A549 (cell line): ENCODE results near the gene SLC27A1. TPM values are rescaled to one million over a fixed set of nuclear protein-coding genes. Genes with fewer than 3 reads are reported as not detected.

Source experiments
- ATAC-seq, 2 experiments: fragments of 200-7000 bp in 1 of 2; fragments of >200 bp in 1 of 2; cut with Nextera tagmentation in 1 of 2; cut with Tn5 transposase in 1 of 2; 3 replicates each; pipeline versions ENCODE4 v1.8.0 to v1.9.1; 2018 to 2020; ENCODE audit warnings: mild to moderate bottlenecking in 1 of 2, moderate library complexity in 1 of 2
- CTCF ChIA-PET: fragments of 300-600 bp; sonication (Branson Sonifier 250); formaldehyde crosslinking; extraction: SDS; loops from one replicate; lab custom pipeline; 2021; ENCODE audit warnings: antibody characterized with exemption, inconsistent platforms; lab: Yijun Ruan, JAX
- POLR2A ChIA-PET: fragments of 350-600 bp; formaldehyde crosslinking; extraction: SDS; loops from one replicate; lab custom pipeline; 2021; ENCODE audit warnings: antibody characterized with exemption, inconsistent platforms; lab: Yijun Ruan, JAX
- DNase-seq, 2 experiments: peaks; one replicate each; pipeline versions ENCODE4 v3.0.0 to v3.0.0-alpha.2; 2011 to 2016; ENCODE audit warnings: low read depth in 1 of 2, low spot score in 1 of 2
- FAIRE-seq: peaks from 2 replicates; lab custom pipeline; 2011; peaks lifted over from hg19 to GRCh38; lab: Jason Lieb, UNC
- H3K27ac ChIP-seq, 2 experiments: fragments of >200 bp; sonication (Bioruptor Twin); formaldehyde crosslinking; 3 replicates each; pipeline ENCODE4 v1.5.1; 2016 to 2017
- H3K4me1 ChIP-seq: fragments of >200 bp; sonication (Bioruptor Twin); formaldehyde crosslinking; 3 replicates; pipeline ENCODE4 v1.6.1; 2016
- H3K4me2 ChIP-seq: fragments of >200 bp; sonication (Bioruptor Twin); formaldehyde crosslinking; 3 replicates; pipeline ENCODE4 v1.6.1; 2016
- H3K4me3 ChIP-seq: fragments of >200 bp; sonication (Bioruptor Twin); formaldehyde crosslinking; 3 replicates; pipeline ENCODE4 v1.5.1; 2016
- H3K9me3 ChIP-seq: fragments of >200 bp; sonication (Bioruptor Twin); formaldehyde crosslinking; 3 replicates; pipeline ENCODE4 v1.6.1; 2016
- CBX2 ChIP-seq: fragments of 200-600 bp; sonication (generic); IDR thresholded peaks from 2 replicates; pipeline ENCODE4 v1.6.1; 2016; ENCODE audit warnings: low read depth, mild to moderate bottlenecking, borderline replicate concordance
- CEBPB ChIP-seq, 2 experiments: fragments of >200 bp in 1 of 2; sonication (Bioruptor Twin) in 1 of 2; formaldehyde crosslinking in 1 of 2; IDR thresholded peaks; 2 replicates each; pipeline ENCODE4 v1.6.1; 2012 to 2016
- CTCF ChIP-seq: fragments of >200 bp; sonication (Bioruptor Twin); formaldehyde crosslinking; IDR thresholded peaks from 3 replicates; pipeline ENCODE4 v1.5.1; 2016
- EP300 ChIP-seq, 2 experiments: fragments of >200 bp; sonication (Bioruptor Twin); formaldehyde crosslinking; IDR thresholded peaks; 2 replicates in 1 of 2; 3 replicates in 1 of 2; pipeline ENCODE4 v1.6.1; 2016 to 2017
- FOSL2 ChIP-seq, 2 experiments: fragments of 450-650 bp in 1 of 2; fragments of >200 bp in 1 of 2; sonication (Bioruptor Twin) in 1 of 2; formaldehyde crosslinking; IDR thresholded peaks; 2 replicates each; pipeline versions ENCODE4 v1.5.0 to v1.6.1; 2016 to 2020; ENCODE audit warnings: mild to moderate bottlenecking in 1 of 2, moderate library complexity in 1 of 2
- FOXS1 ChIP-seq: fragments of 250-450 bp; sonication (Bioruptor Pico); IDR thresholded peaks from 2 replicates; pipeline ENCODE4 v1.5.0; 2020; ENCODE audit warnings: mild to moderate bottlenecking, moderate library complexity
- HES2 ChIP-seq: fragments of >200 bp; sonication (Bioruptor Twin); formaldehyde crosslinking; IDR thresholded peaks from 2 replicates; pipeline ENCODE4 v1.6.1; 2016
- HEYL ChIP-seq: fragments of 250-450 bp; sonication (Bioruptor Pico); IDR thresholded peaks from 2 replicates; pipeline ENCODE4 v1.8.0; 2021; ENCODE audit warnings: mild to moderate bottlenecking, moderate library complexity
- KDM1A ChIP-seq: fragments of 200-600 bp; sonication (generic); IDR thresholded peaks from 2 replicates; pipeline ENCODE4 v1.6.1; 2016; ENCODE audit warnings: low read depth, mild to moderate bottlenecking
- MAFK ChIP-seq: fragments of 450-650 bp; IDR thresholded peaks from 2 replicates; pipeline ENCODE4 v1.6.1; 2014; ENCODE audit not compliant: partially characterized antibody
- MAZ ChIP-seq: fragments of 150-350 bp; IDR thresholded peaks from 2 replicates; pipeline ENCODE4 v1.6.1; 2014; ENCODE audit warnings: antibody characterized with exemption, low read depth, low read length, borderline replicate concordance
- POLR2A ChIP-seq: IDR thresholded peaks from 2 replicates; pipeline ENCODE4 v1.6.1; 2012; ENCODE audit warnings: mild to moderate bottlenecking, low read length
- POLR2AphosphoS2 ChIP-seq: conservative IDR thresholded peaks from 2 replicates; pipeline ENCODE4 v1.6.1; 2012; ENCODE audit warnings: low read length, improper control_type of control experiment, inconsistent platforms
- RAD21 ChIP-seq, 2 experiments: fragments of >200 bp in 1 of 2; sonication (Bioruptor Twin) in 1 of 2; formaldehyde crosslinking in 1 of 2; IDR thresholded peaks in 1 of 2; conservative IDR thresholded peaks in 1 of 2; 2 replicates in 1 of 2; 3 replicates in 1 of 2; pipeline ENCODE4 v1.6.1; 2012 to 2018; ENCODE audit warnings: inconsistent platforms in 1 of 2
- SREBF2 ChIP-seq: fragments of 450-650 bp; IDR thresholded peaks from 2 replicates; pipeline ENCODE4 v1.6.1; 2014; ENCODE audit warnings: mild to moderate bottlenecking, moderate library complexity
- TFCP2L1 ChIP-seq: fragments of 250-450 bp; sonication (Bioruptor Pico); IDR thresholded peaks from 2 replicates; pipeline ENCODE4 v1.5.0; 2021; ENCODE audit warnings: mild to moderate bottlenecking
- ZFP36 ChIP-seq: fragments of 450-650 bp; IDR thresholded peaks from 2 replicates; pipeline ENCODE4 v1.6.1; 2014; ENCODE audit warnings: borderline replicate concordance; ENCODE audit not compliant: partially characterized antibody
- ZSCAN20 ChIP-seq: fragments of 250-450 bp; sonication (Bioruptor Pico); IDR thresholded peaks from 2 replicates; pipeline ENCODE4 v1.8.0; 2022; ENCODE audit warnings: mild to moderate bottlenecking, moderate library complexity
- WGBS: methylation state at CpG from one replicate; pipeline ENCODE4 v1.1.6; 2017; ENCODE audit errors: missing lambda C conversion rate; 5-methylcytosine and 5-hydroxymethylcytosine counted together
- polyA plus RNA-seq, 4 experiments: library from polyadenylated mRNA; depleted of rRNA in 3 of 4; stranded (reverse); fragments of >200 nt; fragmentation: RNase III in 1 of 4; extraction: RNeasy Plus Mini Kit Qiagen cat#74134 plus additional on column Dnase treatment in 1 of 4; gene quantifications; 2 replicates in 3 of 4; 3 replicates in 1 of 4; pipeline ENCODE4 v1.2.3, GENCODE V29; 2011 to 2017

The SLC27A1 gene
- polyA plus RNA-seq, 2 of the 4 experiments (the other 2 are of a cell fraction): 1.8 to 2.5 TPM

- Histone ChIP-seq H3K4me3 (no peak overlapping the region), H3K4me1 (no peaks in the 10 kb centered on the region), H3K27ac (no peak overlapping the region), H3K9me3 (no peaks in the 10 kb centered on the region), H3K4me2 (no peak overlapping the region)
- ATAC-seq (no peak), FAIRE-seq (no peak), DNase-seq (no peak)
- POLR2A ChIA-PET: no interaction called here
- TF ChIP-seq TFCP2L1 (CRISPR knock-in tag): no peak
- TF ChIP-seq FOSL2 (IDR thresholded peaks at IDR 0.05): no peak
- TF ChIP-seq FOSL2 (CRISPR knock-in tag; IDR thresholded peaks at IDR 0.05): no peak
- no peak for TF ChIP-seq POLR2AphosphoS2
- TF ChIP-seq HES2: no peak
- CTCF ChIA-PET: no interaction called here
- 95% methylated on average over 8 of the region's 9 CpGs for WGBS
Observed at GRCh38 chr19:17489392-17490030, 19.2 kb downstream of the SLC27A1 start.

- DNase-seq: no peak
- no peak overlapping the region for H3K4me3 ChIP-seq
- TF ChIP-seq MAZ: no peak
- no peak for TF ChIP-seq MAFK
- no peaks in the 10 kb centered on the region for H3K4me1 ChIP-seq
- FAIRE-seq: no peak
- ChIA-PET CTCF (interaction anchor here (0.5 kb wide), 1 partner anchor 227 kb away, joined by 3 read pairs; no protein-coding TSS in a partner anchor), POLR2A (no interaction called here)
- no peaks in the 10 kb centered on the region for H3K9me3 ChIP-seq
- no peak overlapping the region for H3K27ac ChIP-seq
- H3K4me2 ChIP-seq: no peak overlapping the region
- WGBS: 82% methylated on average over 4 of the region's 4 CpGs
- ATAC-seq: no peak
Observed at GRCh38 chr19:17490411-17490810, 20.1 kb downstream of the SLC27A1 start.

- CTCF ChIA-PET: no interaction called here
- H3K4me3 ChIP-seq: no peak overlapping the region
- WGBS: 93% methylated on average over 5 of the region's 5 CpGs
- no peak for TF ChIP-seq ZFP36
- TF ChIP-seq EP300 (IDR thresholded peaks at IDR 0.05): no peak
- TF ChIP-seq RAD21 (conservative IDR thresholded peaks at IDR 0.05 in 1 of 2, IDR thresholded peaks at IDR 0.05 in 1 of 2): no peak
- no peak for TF ChIP-seq SREBF2
- TF ChIP-seq KDM1A: no peak
- no peak for TF ChIP-seq ZSCAN20
- TF ChIP-seq MAZ: no peak
- no peak for TF ChIP-seq POLR2A
- TF ChIP-seq FOXS1 (CRISPR knock-in tag): no peak
- no peaks in the 10 kb centered on the region for H3K4me1 ChIP-seq
- no peaks in the 10 kb centered on the region for H3K9me3 ChIP-seq
- no peak for DNase-seq
- FAIRE-seq: no peak
- POLR2A ChIA-PET: no interaction called here
- H3K4me2 ChIP-seq: no peak overlapping the region
- H3K27ac ChIP-seq: no peak overlapping the region
- no peak for ATAC-seq
Observed at GRCh38 chr19:17491287-17491686, 21.0 kb downstream of the SLC27A1 start.

GRCh38 chr19:17495639-17496296 is 25.4 kb downstream of the SLC27A1 start:
- no peak for FAIRE-seq
- ATAC-seq: no peak; a peak in 1 of 6 replicates
- Histone ChIP-seq H3K4me3 (no peak overlapping the region), H3K4me1 (peaks cover 7% of the 10 kb centered on the region; the same call in 1 of the 3 replicates), H3K4me2 (no peak overlapping the region), H3K27ac (no peak overlapping the region), H3K9me3 (no peaks in the 10 kb centered on the region)
- CTCF ChIA-PET: interaction anchor here (0.5 to 3.0 kb wide), 30 partner anchors 8 to 360 kb away, joined by 3 to 28 read pairs (median 4); partner anchors contain the start of genes NXNL1 and PGLS
- 58% methylated on average over 8 of the region's 9 CpGs for WGBS
- POLR2A ChIA-PET: interaction anchor here (0.5 to 1.0 kb wide), 2 partner anchors 8 to 16 kb away, joined by 3 to 6 read pairs; partner anchors contain the start of gene PGLS
- no peak for DNase-seq
- TF ChIP-seq CTCF: no peak
- TF ChIP-seq MAZ: no peak
- no peak for TF ChIP-seq CEBPB (IDR thresholded peaks at IDR 0.05)
- no peak for TF ChIP-seq CBX2
- TF ChIP-seq FOXS1 (CRISPR knock-in tag): no peak
- no peak for TF ChIP-seq HEYL (CRISPR knock-in tag)
